ENCODE data around the gene TRMT10A.

Gene TRMT10A

GRCh38 chr4:99563310-99564186 is at the start of gene TRMT10A:
Gene TRMT10A, minus strand, starts transcription at chr4:99564039. Its CDS starts 4,701 bp downstream, at chr4:99559338.
- DNase-seq, result peak; percentile 97

- no peak for DNase-seq
Measured at GRCh38 chr4:99612704-99613103, 48.9 kb upstream of the TRMT10A start.

- no peak for DNase-seq
Measured at GRCh38 chr4:99612281-99612680, 48.4 kb upstream of the TRMT10A start.

GRCh38 chr4:99610605-99611175 is 46.9 kb upstream of the TRMT10A start:
- no peak for DNase-seq

- no peak for DNase-seq
Measured at GRCh38 chr4:99608417-99608816, 44.6 kb upstream of the TRMT10A start.

- no peak for DNase-seq
Measured at GRCh38 chr4:99606716-99607115, 42.9 kb upstream of the TRMT10A start.

- DNase-seq, result no peak
Measured at GRCh38 chr4:99594818-99595217, 31.0 kb upstream of the TRMT10A start.

GRCh38 chr4:99593781-99594641 is 30.2 kb upstream of the TRMT10A start:
- DNase-seq, result no peak

- no peak for DNase-seq
Measured at GRCh38 chr4:99591757-99592156, 27.9 kb upstream of the TRMT10A start.

- DNase-seq, result no peak
Measured at GRCh38 chr4:99587803-99588202, 24.0 kb upstream of the TRMT10A start.

GRCh38 chr4:99587309-99587708 is 23.5 kb upstream of the TRMT10A start:
- DNase-seq, result no peak

- no peak for DNase-seq
Measured at GRCh38 chr4:99586797-99587196, 23.0 kb upstream of the TRMT10A start.

- no peak for DNase-seq
Measured at GRCh38 chr4:99586322-99586721, 22.5 kb upstream of the TRMT10A start.

GRCh38 chr4:99585516-99585915 is 21.7 kb upstream of the TRMT10A start:
- no peak for DNase-seq

- no peak for DNase-seq
Measured at GRCh38 chr4:99578714-99579113, 14.9 kb upstream of the TRMT10A start.

- peak; percentile 31 for DNase-seq
Measured at GRCh38 chr4:99574530-99575324, 10.9 kb upstream of the TRMT10A start, which contains the start of gene MTTP. Gene MTTP, plus strand, starts transcription at chr4:99574824. Its CDS starts 86 bp downstream, at chr4:99574910.

GRCh38 chr4:99573735-99574368 is 10.0 kb upstream of the TRMT10A start:
- DNase-seq, result no peak

- DNase-seq, result no peak
Measured at GRCh38 chr4:99572527-99573240, 8.8 kb upstream of the TRMT10A start.

GRCh38 chr4:99571883-99572282 is 8.0 kb upstream of the TRMT10A start:
- no peak for DNase-seq

GRCh38 chr4:99564921-99565320 is 1.1 kb upstream of the TRMT10A start:
- no peak for DNase-seq

- no peak for DNase-seq
Measured at GRCh38 chr4:99552872-99553271, 11.0 kb downstream of the TRMT10A start.

Data from MV-4-11 (cell line).